Measurements from ENCODE around the gene SHC1.

Gene SHC1

GRCh38 chr1:155011437-155012025 is 41.0 kb upstream of the SHC1 start:
- TF ChIP-seq CTCF (IDR thresholded peaks at IDR 0.05; ENCODE audit: borderline replicate concordance, control extremely low read depth, extremely low read depth, insufficient read depth, missing control alignments), result no peak
- in situ Hi-C loops (cut with MboI; ENCODE audit: low sequenced_read_pairs, unreplicated experiment), result no loop called here
- DNase-seq (ENCODE audit: low spot score), result no peak

GRCh38 chr1:155011004-155011416 is 40.5 kb upstream of the SHC1 start:
- TF ChIP-seq CTCF (IDR thresholded peaks at IDR 0.05; ENCODE audit: borderline replicate concordance, control extremely low read depth, extremely low read depth, insufficient read depth, missing control alignments), result no peak
- in situ Hi-C loops (cut with MboI; ENCODE audit: low sequenced_read_pairs, unreplicated experiment), result no loop called here
- DNase-seq (ENCODE audit: low spot score), result no peak

GRCh38 chr1:155010211-155010918 is 39.8 kb upstream of the SHC1 start:
- DNase-seq (ENCODE audit: low spot score), result no peak
- in situ Hi-C loops (cut with MboI; ENCODE audit: low sequenced_read_pairs, unreplicated experiment), result no loop called here
- TF ChIP-seq CTCF (IDR thresholded peaks at IDR 0.05; ENCODE audit: borderline replicate concordance, control extremely low read depth, extremely low read depth, insufficient read depth, missing control alignments), result no peak

GRCh38 chr1:155009742-155010141 is 39.2 kb upstream of the SHC1 start:
- in situ Hi-C loops (cut with MboI; ENCODE audit: low sequenced_read_pairs, unreplicated experiment), result no loop called here
- TF ChIP-seq CTCF (IDR thresholded peaks at IDR 0.05; ENCODE audit: borderline replicate concordance, control extremely low read depth, extremely low read depth, insufficient read depth, missing control alignments), result no peak
- no peak for DNase-seq (ENCODE audit: low spot score)

- no peak for TF ChIP-seq CTCF (IDR thresholded peaks at IDR 0.05; ENCODE audit: borderline replicate concordance, control extremely low read depth, extremely low read depth, insufficient read depth, missing control alignments)
- no peak for DNase-seq (ENCODE audit: low spot score)
- in situ Hi-C loops (cut with MboI; ENCODE audit: low sequenced_read_pairs, unreplicated experiment), result no loop called here
Observed at GRCh38 chr1:155009221-155009711, 38.7 kb upstream of the SHC1 start.

- in situ Hi-C loops (cut with MboI; ENCODE audit: low sequenced_read_pairs, unreplicated experiment), result no loop called here
- DNase-seq (ENCODE audit: low spot score), result no peak
- no peak for TF ChIP-seq CTCF (IDR thresholded peaks at IDR 0.05; ENCODE audit: borderline replicate concordance, control extremely low read depth, extremely low read depth, insufficient read depth, missing control alignments)
Observed at GRCh38 chr1:155008015-155008941, 37.7 kb upstream of the SHC1 start.
